Activated CD8-positive, alpha-beta T cell treated with anti-CD3 and anti-CD28 coated beads, Interleukin-2, amount 10 ng/mL, durations not matched to agents 7 days and 5 days (primary cell): Measurements from ENCODE around the gene TP73. TPM values are rescaled to one million over a fixed set of nuclear protein-coding genes. Genes with fewer than 3 reads are reported as not detected.
A peak's percentile ranks its signal among the peaks of the same experiment; 100 is the strongest.

Source experiments
- ATAC-seq: fragments of 150-1000 bp; cut with Tn5 transposase; one replicate; pipeline ENCODE4 v1.10.0; 2021; ENCODE audit warnings: moderate library complexity
- CTCF ChIA-PET: fragments of 350-600 bp; sonication (Branson Sonifier 250); formaldehyde crosslinking; loops from one replicate; lab custom pipeline; 2021; ENCODE audit warnings: antibody characterized with exemption; lab: Charles Lee
- POLR2A ChIA-PET: fragments of 350-600 bp; sonication (Branson Sonifier 250); formaldehyde crosslinking; loops from one replicate; lab custom pipeline; 2021; ENCODE audit warnings: antibody characterized with exemption; lab: Charles Lee
- DNase-seq: peaks from one replicate; pipeline ENCODE4 v3.0.0-alpha.2; 2020
- H3K27ac Mint-ChIP-seq: one replicate; pipeline ENCODE4 v1.8.0; 2021; ENCODE audit warnings: mild to moderate bottlenecking, mixed read lengths
- H3K27me3 Mint-ChIP-seq: one replicate; pipeline ENCODE4 v1.8.0; 2021; ENCODE audit warnings: low read depth, mixed read lengths
- H3K36me3 Mint-ChIP-seq: one replicate; pipeline ENCODE4 v1.8.0; 2021; ENCODE audit warnings: low read depth, mixed read lengths
- H3K4me1 Mint-ChIP-seq: one replicate; pipeline ENCODE4 v1.8.0; 2021; ENCODE audit warnings: low read depth, mixed read lengths
- H3K4me3 Mint-ChIP-seq: one replicate; pipeline ENCODE4 v1.8.0; 2021; ENCODE audit warnings: mild to moderate bottlenecking, mixed read lengths
- H3K9me3 Mint-ChIP-seq: one replicate; pipeline ENCODE4 v1.8.0; 2022; ENCODE audit warnings: mixed read lengths; ENCODE audit not compliant: insufficient read depth
- total RNA-seq, 2 experiments: library from RNA; stranded (reverse); gene quantifications; one replicate each; pipeline ENCODE4 v1.2.3, GENCODE V29; 2021

The TP73 gene
- total RNA-seq, 2 experiments from 2014 or later = 1.3 to 1.4 TPM

- ATAC-seq (no peak), DNase-seq (no peak)
- CTCF ChIA-PET = no interaction called here
- H3K27me3 Mint-ChIP-seq = peaks cover 2% of the 10 kb centered on the region
- no peak overlapping the region for H3K4me3 Mint-ChIP-seq
- no peaks in the 10 kb centered on the region for H3K36me3 Mint-ChIP-seq
- no peaks in the 10 kb centered on the region for H3K9me3 Mint-ChIP-seq
- no peak overlapping the region for H3K27ac Mint-ChIP-seq
- peaks cover 4% of the 10 kb centered on the region for H3K4me1 Mint-ChIP-seq
- POLR2A ChIA-PET = no interaction called here
Measured at GRCh38 chr1:3702528-3702927, 50.2 kb downstream of the TP73 start.

GRCh38 chr1:3702990-3703728, 50.8 kb downstream of the TP73 start:
- no peaks in the 10 kb centered on the region for H3K36me3 Mint-ChIP-seq
- peaks cover 4% of the 10 kb centered on the region for H3K4me1 Mint-ChIP-seq
- no peak overlapping the region for H3K27ac Mint-ChIP-seq
- peaks cover 2% of the 10 kb centered on the region for H3K27me3 Mint-ChIP-seq
- no peak for ATAC-seq
- ChIA-PET CTCF (no interaction called here), POLR2A (no interaction called here)
- no peak for DNase-seq
- H3K4me3 Mint-ChIP-seq = no peak overlapping the region
- no peaks in the 10 kb centered on the region for H3K9me3 Mint-ChIP-seq

- Mint-ChIP-seq H3K27me3 (peaks cover 2% of the 10 kb centered on the region), H3K9me3 (no peaks in the 10 kb centered on the region), H3K36me3 (no peaks in the 10 kb centered on the region), H3K4me1 (peaks cover 4% of the 10 kb centered on the region), H3K27ac (peak overlapping the region; percentile 66), H3K4me3 (no peak overlapping the region)
- CTCF ChIA-PET = no interaction called here
- POLR2A ChIA-PET = no interaction called here
- DNase-seq = no peak
- no peak for ATAC-seq
Measured at GRCh38 chr1:3703786-3704371, 51.6 kb downstream of the TP73 start.

GRCh38 chr1:3705341-3705950, 53.1 kb downstream of the TP73 start:
- ChIA-PET POLR2A (no interaction called here), CTCF (no interaction called here)
- Mint-ChIP-seq H3K36me3 (no peaks in the 10 kb centered on the region), H3K9me3 (no peaks in the 10 kb centered on the region), H3K4me3 (no peak overlapping the region), H3K4me1 (peaks cover 4% of the 10 kb centered on the region), H3K27ac (no peak overlapping the region), H3K27me3 (peaks cover 5% of the 10 kb centered on the region)
- no peak for DNase-seq
- ATAC-seq = no peak

GRCh38 chr1:3706651-3707297, 54.5 kb downstream of the TP73 start:
- Mint-ChIP-seq H3K4me1 (peaks cover 4% of the 10 kb centered on the region), H3K4me3 (no peak overlapping the region), H3K27ac (no peak overlapping the region), H3K9me3 (no peaks in the 10 kb centered on the region), H3K27me3 (peaks cover 5% of the 10 kb centered on the region), H3K36me3 (no peaks in the 10 kb centered on the region)
- ChIA-PET POLR2A (no interaction called here), CTCF (no interaction called here)
- DNase-seq (no peak), ATAC-seq (no peak)

GRCh38 chr1:3707298-3707938, 55.1 kb downstream of the TP73 start:
- Mint-ChIP-seq H3K27me3 (peaks cover 5% of the 10 kb centered on the region), H3K36me3 (no peaks in the 10 kb centered on the region), H3K9me3 (no peaks in the 10 kb centered on the region), H3K4me3 (no peak overlapping the region), H3K27ac (no peak overlapping the region), H3K4me1 (peaks cover 4% of the 10 kb centered on the region)
- ATAC-seq = no peak
- ChIA-PET CTCF (no interaction called here), POLR2A (no interaction called here)
- DNase-seq = no peak

GRCh38 chr1:3707939-3708328, 55.6 kb downstream of the TP73 start:
- Mint-ChIP-seq H3K27me3 (peaks cover 5% of the 10 kb centered on the region), H3K9me3 (no peaks in the 10 kb centered on the region), H3K4me3 (no peak overlapping the region), H3K4me1 (peaks cover 4% of the 10 kb centered on the region), H3K27ac (no peak overlapping the region), H3K36me3 (no peaks in the 10 kb centered on the region)
- POLR2A ChIA-PET = no interaction called here
- CTCF ChIA-PET = no interaction called here
- DNase-seq (no peak), ATAC-seq (no peak)

GRCh38 chr1:3708791-3709190, 56.5 kb downstream of the TP73 start:
- H3K4me1 Mint-ChIP-seq = peaks cover 4% of the 10 kb centered on the region
- H3K27me3 Mint-ChIP-seq = peaks cover 5% of the 10 kb centered on the region
- H3K4me3 Mint-ChIP-seq = no peak overlapping the region
- no peak overlapping the region for H3K27ac Mint-ChIP-seq
- ATAC-seq (no peak), DNase-seq (no peak)
- ChIA-PET CTCF (no interaction called here), POLR2A (no interaction called here)
- H3K9me3 Mint-ChIP-seq = no peaks in the 10 kb centered on the region
- no peaks in the 10 kb centered on the region for H3K36me3 Mint-ChIP-seq

GRCh38 chr1:3710251-3710650, 57.9 kb downstream of the TP73 start:
- CTCF ChIA-PET = interaction anchor here (0.7 kb wide), 1 partner anchor 14 kb away, joined by 3 read pairs; no protein-coding TSS in a partner anchor
- ATAC-seq (no peak), DNase-seq (no peak)
- Mint-ChIP-seq H3K9me3 (no peaks in the 10 kb centered on the region), H3K27ac (no peak overlapping the region), H3K27me3 (peaks cover 5% of the 10 kb centered on the region), H3K4me1 (no peaks in the 10 kb centered on the region), H3K4me3 (no peak overlapping the region), H3K36me3 (no peaks in the 10 kb centered on the region)
- POLR2A ChIA-PET = no interaction called here

GRCh38 chr1:3711381-3711779, 59.1 kb downstream of the TP73 start:
- Mint-ChIP-seq H3K9me3 (no peaks in the 10 kb centered on the region), H3K4me3 (no peak overlapping the region), H3K4me1 (no peaks in the 10 kb centered on the region), H3K27ac (no peak overlapping the region), H3K27me3 (peaks cover 5% of the 10 kb centered on the region), H3K36me3 (no peaks in the 10 kb centered on the region)
- ATAC-seq (no peak), DNase-seq (no peak)
- POLR2A ChIA-PET = no interaction called here
- CTCF ChIA-PET = interaction anchor here (0.9 kb wide), 1 partner anchor 16 kb away, joined by 3 read pairs; no protein-coding TSS in a partner anchor

GRCh38 chr1:3711780-3712451, 59.6 kb downstream of the TP73 start:
- Mint-ChIP-seq H3K4me3 (no peak overlapping the region), H3K27me3 (peaks cover 5% of the 10 kb centered on the region), H3K36me3 (no peaks in the 10 kb centered on the region), H3K4me1 (no peaks in the 10 kb centered on the region), H3K27ac (no peak overlapping the region), H3K9me3 (no peaks in the 10 kb centered on the region)
- POLR2A ChIA-PET = no interaction called here
- DNase-seq (no peak), ATAC-seq (no peak)
- CTCF ChIA-PET = no interaction called here
